OCI-LY7 (cell line): Measurements from ENCODE around the gene PTGES3L. TPM values are rescaled to one million over a fixed set of nuclear protein-coding genes. Genes with fewer than 3 reads are reported as not detected.

Experiments used
- BruUV-seq: library from RNA; stranded (reverse); fragments of 400-500 nt; replicated peaks from 2 replicates; lab custom pipeline; 2021; lab: Mats Ljungman, UMichigan
- CTCF ChIA-PET: fragments of 300-600 bp; sonication (Branson Sonifier 250); formaldehyde crosslinking; loops from one replicate; lab custom pipeline; 2022; ENCODE audit warnings: antibody characterized with exemption; ENCODE audit not compliant: unreplicated experiment; lab: Charles Lee
- POLR2A ChIA-PET: fragments of 300-600 bp; sonication (Branson Sonifier 250); formaldehyde crosslinking; loops from one replicate; lab custom pipeline; 2022; ENCODE audit warnings: antibody characterized with exemption; lab: Charles Lee
- DNase-seq: peaks from one replicate; pipeline ENCODE4 v3.0.0-alpha.2; 2015; ENCODE audit warnings: low spot score
- H2AFZ ChIP-seq: fragments of 200-600 bp; sonication (generic), shearing (Covaris generic); 2 replicates; pipeline ENCODE4 v1.6.1; 2014; ENCODE audit warnings: mild to moderate bottlenecking, antibody characterized with exemption, low read length, moderate library complexity
- H3K27ac ChIP-seq: fragments of 200-600 bp; sonication (generic); 2 replicates; pipeline ENCODE4 v1.5.1; 2014; ENCODE audit warnings: mixed run types, low read depth, mild to moderate bottlenecking, moderate library complexity, low read length, inconsistent platforms; ENCODE audit not compliant: poor library complexity, severe bottlenecking
- H3K36me3 ChIP-seq: fragments of 200-600 bp; sonication (generic); 2 replicates; pipeline ENCODE4 v1.6.1; 2014; ENCODE audit warnings: mild to moderate bottlenecking, antibody characterized with exemption, low read length, moderate library complexity, mixed read lengths; ENCODE audit not compliant: insufficient read depth
- H3K4me1 ChIP-seq: fragments of 200-600 bp; sonication (generic); 2 replicates; pipeline ENCODE4 v1.5.1; 2014; ENCODE audit warnings: mild to moderate bottlenecking, low read length; ENCODE audit not compliant: insufficient read depth, poor library complexity, severe bottlenecking
- H3K4me2 ChIP-seq: fragments of 200-600 bp; sonication (generic); 2 replicates; pipeline ENCODE4 v1.6.1; 2014; ENCODE audit warnings: mild to moderate bottlenecking, low read length
- H3K4me3 ChIP-seq: fragments of 200-600 bp; sonication (generic); 2 replicates; pipeline ENCODE4 v1.5.1; 2014; ENCODE audit warnings: mild to moderate bottlenecking, low read depth, low read length; ENCODE audit not compliant: poor library complexity, severe bottlenecking
- H3K79me2 ChIP-seq: fragments of 200-600 bp; sonication (generic); 2 replicates; pipeline ENCODE4 v1.6.1; 2016; ENCODE audit warnings: low read depth, mild to moderate bottlenecking, low read length, moderate library complexity, mixed read lengths; ENCODE audit not compliant: insufficient read depth
- H3K9me2 ChIP-seq: fragments of 200-600 bp; sonication (generic); 2 replicates; pipeline ENCODE4 v1.6.1; 2016; ENCODE audit warnings: mild to moderate bottlenecking, low read length, mixed read lengths; ENCODE audit not compliant: insufficient read depth
- H3K9me3 ChIP-seq: fragments of 200-600 bp; sonication (generic); 2 replicates; pipeline ENCODE4 v1.6.1; 2014; ENCODE audit warnings: mild to moderate bottlenecking, mixed run types, low read length, mixed read lengths
- H4K20me1 ChIP-seq: fragments of 200-600 bp; sonication (generic); 2 replicates; pipeline ENCODE4 v1.6.1; 2014; ENCODE audit warnings: mild to moderate bottlenecking, antibody characterized with exemption, low read length, moderate library complexity, mixed read lengths; ENCODE audit not compliant: insufficient read depth
- CTCF ChIP-seq: fragments of 200-600 bp; sonication (generic); conservative IDR thresholded peaks from 2 replicates; pipeline ENCODE4 v1.5.1; 2014; ENCODE audit warnings: mild to moderate bottlenecking, antibody characterized with exemption, low read length, moderate library complexity, mixed read lengths
- EZH2phosphoT487 ChIP-seq: fragments of 200-600 bp; sonication (generic); IDR thresholded peaks from 2 replicates; pipeline ENCODE4 v1.6.1; 2018; ENCODE audit warnings: low read depth, borderline replicate concordance, mild to moderate bottlenecking, mixed run types, antibody characterized with exemption, low read length, moderate library complexity, mixed read lengths
- intact Hi-C: fragments of 100-400 bp; cut with micrococcal nuclease; formaldehyde crosslinking; loops from one replicate; pipeline ENCODE4 v1.10.0; 2022; ENCODE audit not compliant: unreplicated experiment
- total RNA-seq, 2 experiments: library from RNA; depleted of rRNA in 1 of 2; stranded (reverse); fragments of >200 nt in 1 of 2; shearing (Covaris generic) in 1 of 2; gene quantifications; 2 replicates each; pipeline ENCODE4 v1.2.3, GENCODE V29; 2014 to 2022

PTGES3L gene
- total RNA-seq, 2 experiments from 2014 or later: 0.13 to 2.1 TPM

DNA sequence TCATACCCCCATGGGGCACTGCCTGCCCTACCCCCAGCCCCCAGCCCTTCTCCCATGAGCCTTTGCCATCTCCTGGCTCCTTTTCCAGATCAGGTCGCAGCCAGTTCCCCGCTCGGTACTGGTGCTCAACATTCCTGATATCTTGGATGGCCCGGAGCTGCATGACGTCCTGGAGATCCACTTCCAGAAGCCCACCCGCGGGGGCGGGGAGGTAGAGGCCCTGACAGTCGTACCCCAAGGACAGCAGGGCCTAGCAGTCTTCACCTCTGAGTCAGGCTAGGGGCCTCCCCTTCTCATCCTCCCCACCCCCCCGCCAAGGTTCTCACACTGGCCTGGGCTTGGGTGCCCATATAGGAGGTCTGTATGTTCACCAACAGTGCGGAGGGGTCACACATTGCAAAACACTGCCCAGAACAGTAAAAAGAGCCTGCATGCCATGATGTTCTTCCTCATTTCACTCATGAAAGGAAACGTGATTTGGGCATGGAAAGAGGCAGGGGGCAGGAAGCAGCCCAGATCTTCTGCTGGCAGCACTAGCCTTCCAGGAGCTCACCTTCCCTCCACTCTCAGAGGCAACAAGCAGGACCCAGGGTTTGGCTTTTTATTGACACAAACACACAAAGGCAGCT is 34.3 kb upstream of the PTGES3L start:
- POLR2A ChIA-PET: no interaction called here
- no peak for DNase-seq
- intact Hi-C loops: no loop called here
- CTCF ChIA-PET: no interaction called here
- Histone ChIP-seq H3K4me3 (no peak overlapping the region), H3K36me3 (no peaks in the 10 kb centered on the region), H3K4me1 (no peaks in the 10 kb centered on the region), H3K27ac (no peak overlapping the region), H3K79me2 (no peaks in the 10 kb centered on the region), H3K4me2 (no peak overlapping the region), H2AFZ (no peak overlapping the region), H4K20me1 (no peaks in the 10 kb centered on the region), H3K9me2 (no peaks in the 10 kb centered on the region), H3K9me3 (no peaks in the 10 kb centered on the region)
- TF ChIP-seq CTCF (no peak), EZH2phosphoT487 (no peak)
- BruUV-seq: no TSS peak

DNA sequence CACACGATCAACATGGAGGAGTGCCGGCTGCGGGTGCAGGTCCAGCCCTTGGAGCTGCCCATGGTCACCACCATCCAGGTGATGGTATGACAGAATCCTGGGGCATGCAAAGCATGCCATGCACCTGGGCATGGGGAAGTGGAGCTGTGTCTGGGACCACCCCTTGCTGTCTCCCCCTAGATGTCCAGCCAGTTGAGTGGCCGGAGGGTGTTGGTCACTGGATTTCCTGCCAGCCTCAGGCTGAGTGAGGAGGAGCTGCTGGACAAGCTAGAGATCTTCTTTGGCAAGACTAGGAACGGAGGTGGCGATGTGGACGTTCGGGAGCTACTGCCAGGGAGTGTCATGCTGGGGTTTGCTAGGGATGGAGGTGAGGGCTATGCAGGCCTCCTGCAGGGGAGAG is 33.4 kb upstream of the PTGES3L start:
- Histone ChIP-seq H3K4me3 (no peak overlapping the region), H3K4me2 (no peak overlapping the region), H2AFZ (no peak overlapping the region), H3K4me1 (no peaks in the 10 kb centered on the region), H3K9me2 (no peaks in the 10 kb centered on the region), H3K79me2 (no peaks in the 10 kb centered on the region), H3K9me3 (no peaks in the 10 kb centered on the region), H3K36me3 (no peaks in the 10 kb centered on the region), H3K27ac (no peak overlapping the region), H4K20me1 (no peaks in the 10 kb centered on the region)
- ChIA-PET POLR2A (interaction anchor here (1.2 to 1.8 kb wide), 2 partner anchors 11 to 15 kb away, joined by 3 to 5 read pairs; partner anchors contain the start of genes RND2 and RPL27), CTCF (no interaction called here)
- no peak for DNase-seq
- intact Hi-C loops: no loop called here
- no TSS peak for BruUV-seq
- TF ChIP-seq EZH2phosphoT487: no peak
- TF ChIP-seq CTCF: no peak

- intact Hi-C loops: no loop called here
- Histone ChIP-seq H3K4me1 (peaks cover 2% of the 10 kb centered on the region), H3K79me2 (no peaks in the 10 kb centered on the region), H3K9me3 (no peaks in the 10 kb centered on the region), H4K20me1 (no peaks in the 10 kb centered on the region), H3K27ac (no peak overlapping the region), H3K4me2 (no peak overlapping the region), H3K4me3 (no peak overlapping the region), H2AFZ (no peak overlapping the region), H3K36me3 (no peaks in the 10 kb centered on the region), H3K9me2 (no peaks in the 10 kb centered on the region)
- ChIA-PET CTCF (no interaction called here), POLR2A (interaction anchor here (0.5 to 1.8 kb wide), 3 partner anchors 13 to 121 kb away, joined by 3 to 5 read pairs (median 3); partner anchors contain the start of genes RND2 and RPL27)
- no peak for TF ChIP-seq EZH2phosphoT487
- TF ChIP-seq CTCF: no peak
- no peak for DNase-seq
- no TSS peak for BruUV-seq
Measured at GRCh38 chr17:43011728-43012472, 32.0 kb upstream of the PTGES3L start.
